Measurements from ENCODE around the gene PER3.

- TF ChIP-seq, protein P1, sequence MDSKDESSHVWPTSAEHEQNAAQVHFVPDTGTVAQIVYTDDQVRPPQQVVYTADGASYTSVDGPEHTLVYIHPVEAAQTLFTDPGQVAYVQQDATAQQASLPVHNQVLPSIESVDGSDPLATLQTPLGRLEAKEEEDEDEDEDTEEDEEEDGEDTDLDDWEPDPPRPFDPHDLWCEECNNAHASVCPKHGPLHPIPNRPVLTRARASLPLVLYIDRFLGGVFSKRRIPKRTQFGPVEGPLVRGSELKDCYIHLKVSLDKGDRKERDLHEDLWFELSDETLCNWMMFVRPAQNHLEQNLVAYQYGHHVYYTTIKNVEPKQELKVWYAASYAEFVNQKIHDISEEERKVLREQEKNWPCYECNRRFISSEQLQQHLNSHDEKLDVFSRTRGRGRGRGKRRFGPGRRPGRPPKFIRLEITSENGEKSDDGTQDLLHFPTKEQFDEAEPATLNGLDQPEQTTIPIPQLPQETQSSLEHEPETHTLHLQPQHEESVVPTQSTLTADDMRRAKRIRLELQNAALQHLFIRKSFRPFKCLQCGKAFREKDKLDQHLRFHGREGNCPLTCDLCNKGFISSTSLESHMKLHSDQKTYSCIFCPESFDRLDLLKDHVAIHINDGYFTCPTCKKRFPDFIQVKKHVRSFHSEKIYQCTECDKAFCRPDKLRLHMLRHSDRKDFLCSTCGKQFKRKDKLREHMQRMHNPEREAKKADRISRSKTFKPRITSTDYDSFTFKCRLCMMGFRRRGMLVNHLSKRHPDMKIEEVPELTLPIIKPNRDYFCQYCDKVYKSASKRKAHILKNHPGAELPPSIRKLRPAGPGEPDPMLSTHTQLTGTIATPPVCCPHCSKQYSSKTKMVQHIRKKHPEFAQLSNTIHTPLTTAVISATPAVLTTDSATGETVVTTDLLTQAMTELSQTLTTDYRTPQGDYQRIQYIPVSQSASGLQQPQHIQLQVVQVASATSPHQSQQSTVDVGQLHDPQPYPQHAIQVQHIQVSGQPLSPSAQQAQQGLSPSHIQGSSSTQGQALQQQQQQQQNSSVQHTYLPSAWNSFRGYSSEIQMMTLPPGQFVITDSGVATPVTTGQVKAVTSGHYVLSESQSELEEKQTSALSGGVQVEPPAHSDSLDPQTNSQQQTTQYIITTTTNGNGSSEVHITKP (tag by site-specific recombination; IDR thresholded peaks at IDR 0.05), result no peak
- TF ChIP-seq, protein P2, sequence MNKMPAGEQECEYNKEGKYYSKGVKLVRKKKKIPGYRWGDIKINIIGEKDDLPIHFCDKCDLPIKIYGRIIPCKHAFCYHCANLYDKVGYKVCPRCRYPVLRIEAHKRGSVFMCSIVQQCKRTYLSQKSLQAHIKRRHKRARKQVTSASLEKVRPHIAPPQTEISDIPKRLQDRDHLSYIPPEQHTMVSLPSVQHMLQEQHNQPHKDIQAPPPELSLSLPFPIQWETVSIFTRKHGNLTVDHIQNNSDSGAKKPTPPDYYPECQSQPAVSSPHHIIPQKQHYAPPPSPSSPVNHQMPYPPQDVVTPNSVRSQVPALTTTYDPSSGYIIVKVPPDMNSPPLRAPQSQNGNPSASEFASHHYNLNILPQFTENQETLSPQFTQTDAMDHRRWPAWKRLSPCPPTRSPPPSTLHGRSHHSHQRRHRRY (tag by site-specific recombination; IDR thresholded peaks at IDR 0.05), result no peak
- TF ChIP-seq CTCF (tag by site-specific recombination; IDR thresholded peaks at IDR 0.05) (no peak), KLF9 (tag by site-specific recombination; IDR thresholded peaks at IDR 0.05; ENCODE audit: low read depth) (no peak), TCF7L2 (IDR thresholded peaks at IDR 0.05; ENCODE audit: borderline replicate concordance, low read depth, low read length) (no peak), ZNF398 (tag by site-specific recombination; IDR thresholded peaks at IDR 0.05) (no peak), ZNF362 (tag by site-specific recombination; IDR thresholded peaks at IDR 0.05) (no peak), KLF16 (tag by site-specific recombination; IDR thresholded peaks at IDR 0.05) (no peak), ZNF561 (tag by site-specific recombination; IDR thresholded peaks at IDR 0.05; ENCODE audit: borderline replicate concordance) (no peak), ZNF26 (tag by site-specific recombination; IDR thresholded peaks at IDR 0.05) (no peak), ZNF585B (tag by site-specific recombination; IDR thresholded peaks at IDR 0.05) (no peak)
- TF ChIP-seq, protein P3, sequence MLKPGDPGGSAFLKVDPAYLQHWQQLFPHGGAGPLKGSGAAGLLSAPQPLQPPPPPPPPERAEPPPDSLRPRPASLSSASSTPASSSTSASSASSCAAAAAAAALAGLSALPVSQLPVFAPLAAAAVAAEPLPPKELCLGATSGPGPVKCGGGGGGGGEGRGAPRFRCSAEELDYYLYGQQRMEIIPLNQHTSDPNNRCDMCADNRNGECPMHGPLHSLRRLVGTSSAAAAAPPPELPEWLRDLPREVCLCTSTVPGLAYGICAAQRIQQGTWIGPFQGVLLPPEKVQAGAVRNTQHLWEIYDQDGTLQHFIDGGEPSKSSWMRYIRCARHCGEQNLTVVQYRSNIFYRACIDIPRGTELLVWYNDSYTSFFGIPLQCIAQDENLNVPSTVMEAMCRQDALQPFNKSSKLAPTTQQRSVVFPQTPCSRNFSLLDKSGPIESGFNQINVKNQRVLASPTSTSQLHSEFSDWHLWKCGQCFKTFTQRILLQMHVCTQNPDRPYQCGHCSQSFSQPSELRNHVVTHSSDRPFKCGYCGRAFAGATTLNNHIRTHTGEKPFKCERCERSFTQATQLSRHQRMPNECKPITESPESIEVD (tag by site-specific recombination; IDR thresholded peaks at IDR 0.05), result no peak
- TF ChIP-seq, protein P4, sequence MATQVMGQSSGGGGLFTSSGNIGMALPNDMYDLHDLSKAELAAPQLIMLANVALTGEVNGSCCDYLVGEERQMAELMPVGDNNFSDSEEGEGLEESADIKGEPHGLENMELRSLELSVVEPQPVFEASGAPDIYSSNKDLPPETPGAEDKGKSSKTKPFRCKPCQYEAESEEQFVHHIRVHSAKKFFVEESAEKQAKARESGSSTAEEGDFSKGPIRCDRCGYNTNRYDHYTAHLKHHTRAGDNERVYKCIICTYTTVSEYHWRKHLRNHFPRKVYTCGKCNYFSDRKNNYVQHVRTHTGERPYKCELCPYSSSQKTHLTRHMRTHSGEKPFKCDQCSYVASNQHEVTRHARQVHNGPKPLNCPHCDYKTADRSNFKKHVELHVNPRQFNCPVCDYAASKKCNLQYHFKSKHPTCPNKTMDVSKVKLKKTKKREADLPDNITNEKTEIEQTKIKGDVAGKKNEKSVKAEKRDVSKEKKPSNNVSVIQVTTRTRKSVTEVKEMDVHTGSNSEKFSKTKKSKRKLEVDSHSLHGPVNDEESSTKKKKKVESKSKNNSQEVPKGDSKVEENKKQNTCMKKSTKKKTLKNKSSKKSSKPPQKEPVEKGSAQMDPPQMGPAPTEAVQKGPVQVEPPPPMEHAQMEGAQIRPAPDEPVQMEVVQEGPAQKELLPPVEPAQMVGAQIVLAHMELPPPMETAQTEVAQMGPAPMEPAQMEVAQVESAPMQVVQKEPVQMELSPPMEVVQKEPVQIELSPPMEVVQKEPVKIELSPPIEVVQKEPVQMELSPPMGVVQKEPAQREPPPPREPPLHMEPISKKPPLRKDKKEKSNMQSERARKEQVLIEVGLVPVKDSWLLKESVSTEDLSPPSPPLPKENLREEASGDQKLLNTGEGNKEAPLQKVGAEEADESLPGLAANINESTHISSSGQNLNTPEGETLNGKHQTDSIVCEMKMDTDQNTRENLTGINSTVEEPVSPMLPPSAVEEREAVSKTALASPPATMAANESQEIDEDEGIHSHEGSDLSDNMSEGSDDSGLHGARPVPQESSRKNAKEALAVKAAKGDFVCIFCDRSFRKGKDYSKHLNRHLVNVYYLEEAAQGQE (tag by site-specific recombination; IDR thresholded peaks at IDR 0.05), result no peak
Measured at GRCh38 chr1:7879228-7879627, 95.1 kb downstream of the PER3 start.

Data from HEK293 (cell line).